T-helper 17 cell (primary cell): ENCODE results near the gene CPE. TPM values are rescaled to one million over a fixed set of nuclear protein-coding genes. Genes with fewer than 3 reads are reported as not detected.

Experiments
- ATAC-seq: fragments of 150-1000 bp; cut with Tn5 transposase; 2 replicates; pipeline ENCODE4 v1.10.0; 2021; ENCODE audit warnings: mild to moderate bottlenecking, moderate library complexity
- DNase-seq, 3 donors: peaks; one replicate each; pipeline versions ENCODE4 v3.0.0 to v3.0.0-alpha.2; 2020 to 2021
- H3K9me3 ChIP-seq: one replicate; pipeline ENCODE4 v1.7.0; 2013; ENCODE audit warnings: low read length, mild to moderate bottlenecking; ENCODE audit not compliant: control insufficient read depth, poor library complexity, severe bottlenecking
- H3K27ac Mint-ChIP-seq: one replicate; pipeline ENCODE4 v1.8.0; 2022; ENCODE audit warnings: mild to moderate bottlenecking, moderate library complexity, mixed read lengths
- H3K27me3 Mint-ChIP-seq: one replicate; pipeline ENCODE4 v1.8.0; 2022; ENCODE audit warnings: mixed read lengths
- H3K36me3 Mint-ChIP-seq: one replicate; pipeline ENCODE4 v1.8.0; 2022; ENCODE audit warnings: low read depth, mixed read lengths
- H3K4me1 Mint-ChIP-seq: one replicate; pipeline ENCODE4 v1.8.0; 2022; ENCODE audit warnings: mild to moderate bottlenecking, mixed read lengths
- H3K4me3 Mint-ChIP-seq: one replicate; pipeline ENCODE4 v1.8.0; 2022; ENCODE audit warnings: mild to moderate bottlenecking, moderate library complexity, mixed read lengths
- total RNA-seq, 4 donors: library from RNA in 2 of 4; stranded (reverse) in 2 of 4; gene quantifications; one replicate each; pipeline ENCODE4 v1.2.3 and lab custom pipeline; 2022 to 2026

CPE gene
- total RNA-seq, 2 donors from 2014 or later: not detected

- Mint-ChIP-seq H3K36me3 (no peaks in the 10 kb centered on the region), H3K4me1 (no peaks in the 10 kb centered on the region), H3K4me3 (no peak overlapping the region), H3K27me3 (peaks cover 28% of the 10 kb centered on the region), H3K27ac (no peak overlapping the region)
- H3K9me3 ChIP-seq: no peaks in the 10 kb centered on the region
- ATAC-seq: no peak
- no peak for DNase-seq
Measured at GRCh38 chr4:165351359-165352130, 27.3 kb upstream of the CPE start.

DNA sequence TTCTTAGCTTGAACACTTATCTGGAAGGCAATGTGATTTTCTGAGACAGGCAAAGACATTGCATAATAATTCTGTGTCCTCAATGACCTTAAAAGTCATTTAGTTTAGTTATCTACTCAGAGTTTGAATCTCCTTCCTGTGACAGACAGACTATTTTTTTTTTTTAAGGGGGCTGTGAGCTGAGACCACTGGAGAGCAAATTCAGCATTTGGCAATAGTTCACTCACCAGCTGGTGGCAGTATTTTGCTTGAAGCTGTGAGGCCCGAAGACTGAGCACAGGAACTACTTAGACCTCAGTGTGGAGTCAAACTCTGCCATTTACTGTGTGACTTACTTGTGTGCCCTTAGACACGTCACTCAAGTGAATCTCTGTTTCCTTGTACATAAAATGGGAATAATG is 22.9 kb upstream of the CPE start:
- ATAC-seq: no peak
- Mint-ChIP-seq H3K36me3 (peaks cover under 1% of the 10 kb centered on the region), H3K4me3 (no peak overlapping the region), H3K4me1 (peaks cover 2% of the 10 kb centered on the region), H3K27ac (no peak overlapping the region), H3K27me3 (peaks cover 60% of the 10 kb centered on the region)
- H3K9me3 ChIP-seq: no peaks in the 10 kb centered on the region
- no peak for DNase-seq

DNA sequence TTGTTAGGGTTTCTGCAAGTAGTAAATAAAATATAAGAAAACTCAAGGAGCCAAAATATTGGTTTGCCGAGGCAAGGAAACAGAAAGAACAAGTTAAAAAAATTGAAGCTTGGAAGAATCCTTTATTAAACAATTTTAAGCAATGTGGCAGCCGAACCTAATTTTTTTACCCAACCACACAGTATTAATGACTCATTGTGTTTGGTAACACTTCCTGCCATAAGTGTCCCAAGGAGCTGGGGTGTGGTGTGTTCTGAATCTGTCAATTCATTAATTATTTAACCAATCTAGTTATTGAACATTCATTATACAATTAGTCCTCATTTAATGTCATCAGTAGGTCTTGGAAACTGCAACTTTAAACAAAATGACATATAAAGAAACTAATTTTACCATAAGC is 19.3 kb upstream of the CPE start:
- DNase-seq: no peak
- no peak for ATAC-seq
- Mint-ChIP-seq H3K27ac (no peak overlapping the region), H3K27me3 (peaks cover 69% of the 10 kb centered on the region), H3K4me3 (no peak overlapping the region), H3K36me3 (peaks cover 8% of the 10 kb centered on the region), H3K4me1 (peaks cover 2% of the 10 kb centered on the region)
- H3K9me3 ChIP-seq: no peaks in the 10 kb centered on the region

DNA sequence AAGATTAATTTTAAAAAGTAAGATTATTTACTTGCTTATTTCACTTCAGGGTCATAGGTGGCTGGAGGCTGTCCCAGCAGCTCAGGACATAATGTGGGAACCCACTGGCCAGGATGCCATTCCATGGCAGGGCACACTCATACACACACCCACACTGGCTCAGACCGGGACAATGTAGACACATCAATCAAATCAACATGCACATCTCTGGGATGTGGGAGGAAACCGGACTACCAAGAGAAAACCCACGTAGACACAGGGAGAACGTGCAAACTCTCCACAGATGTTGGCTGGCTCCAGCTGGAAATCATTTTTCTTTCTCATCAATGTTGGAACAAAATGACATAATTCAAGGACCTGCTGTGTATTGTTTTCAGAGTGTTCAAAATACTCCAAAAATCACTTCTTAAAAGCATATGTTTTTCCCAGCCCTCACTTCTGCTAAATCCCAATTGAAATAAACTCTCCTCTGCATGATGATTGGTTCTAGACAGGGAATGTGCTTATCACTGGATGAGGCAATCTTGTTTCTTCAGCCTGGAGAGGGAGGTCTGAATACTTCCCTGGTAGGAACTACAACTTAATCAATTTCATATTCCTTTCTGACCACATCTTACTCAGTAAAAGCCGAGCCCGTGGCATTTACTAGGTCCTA is 18.6 kb upstream of the CPE start:
- no peak overlapping the region for H3K4me3 Mint-ChIP-seq
- peaks cover 2% of the 10 kb centered on the region for H3K4me1 Mint-ChIP-seq
- peaks cover 68% of the 10 kb centered on the region for H3K27me3 Mint-ChIP-seq
- DNase-seq (no peak), ATAC-seq (no peak)
- no peak overlapping the region for H3K27ac Mint-ChIP-seq
- no peaks in the 10 kb centered on the region for H3K9me3 ChIP-seq
- H3K36me3 Mint-ChIP-seq: peaks cover 8% of the 10 kb centered on the region

DNA sequence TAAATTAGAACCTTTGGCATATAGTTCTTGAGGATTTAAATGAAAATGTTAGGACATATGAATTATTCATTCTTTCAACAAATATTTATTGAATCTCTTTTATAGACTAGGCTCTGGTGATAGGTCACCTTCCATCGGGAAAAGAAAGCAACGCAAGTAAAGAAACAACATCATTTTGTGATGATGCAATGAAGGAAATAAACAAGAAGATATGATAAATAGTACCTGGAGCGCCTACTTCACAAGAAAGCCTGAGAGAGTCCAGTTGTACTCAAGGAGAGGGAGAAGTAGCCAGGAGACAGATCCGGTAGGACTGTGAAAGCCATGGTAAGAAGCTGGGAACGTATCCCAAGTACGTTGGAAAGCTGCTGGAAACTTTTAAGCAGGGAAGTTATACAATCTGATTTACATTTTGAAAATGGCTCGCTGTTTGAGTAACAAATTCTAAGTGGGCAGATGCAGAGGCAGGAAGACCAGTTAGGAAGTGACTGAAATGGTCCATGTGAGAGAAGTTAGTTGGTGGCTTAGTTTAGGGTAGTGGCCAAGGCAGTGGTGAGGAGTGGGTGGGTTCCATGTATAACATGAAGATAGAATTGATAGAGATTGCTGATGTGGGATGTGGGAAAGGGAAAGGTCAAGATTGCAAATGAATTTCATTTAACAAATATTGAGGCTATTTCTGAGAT is 17.7 kb upstream of the CPE start:
- no peaks in the 10 kb centered on the region for H3K9me3 ChIP-seq
- H3K27ac Mint-ChIP-seq: no peak overlapping the region
- peaks cover 58% of the 10 kb centered on the region for H3K27me3 Mint-ChIP-seq
- H3K36me3 Mint-ChIP-seq: peaks cover 8% of the 10 kb centered on the region
- ATAC-seq (no peak), DNase-seq (no peak)
- H3K4me1 Mint-ChIP-seq: peaks cover 2% of the 10 kb centered on the region
- H3K4me3 Mint-ChIP-seq: no peak overlapping the region

GRCh38 chr4:165361810-165362209 is 17.0 kb upstream of the CPE start:
- Mint-ChIP-seq H3K27me3 (peaks cover 58% of the 10 kb centered on the region), H3K36me3 (peaks cover 8% of the 10 kb centered on the region), H3K4me1 (peaks cover 2% of the 10 kb centered on the region), H3K4me3 (no peak overlapping the region), H3K27ac (no peak overlapping the region)
- DNase-seq (no peak), ATAC-seq (no peak)
- H3K9me3 ChIP-seq: no peaks in the 10 kb centered on the region

DNA sequence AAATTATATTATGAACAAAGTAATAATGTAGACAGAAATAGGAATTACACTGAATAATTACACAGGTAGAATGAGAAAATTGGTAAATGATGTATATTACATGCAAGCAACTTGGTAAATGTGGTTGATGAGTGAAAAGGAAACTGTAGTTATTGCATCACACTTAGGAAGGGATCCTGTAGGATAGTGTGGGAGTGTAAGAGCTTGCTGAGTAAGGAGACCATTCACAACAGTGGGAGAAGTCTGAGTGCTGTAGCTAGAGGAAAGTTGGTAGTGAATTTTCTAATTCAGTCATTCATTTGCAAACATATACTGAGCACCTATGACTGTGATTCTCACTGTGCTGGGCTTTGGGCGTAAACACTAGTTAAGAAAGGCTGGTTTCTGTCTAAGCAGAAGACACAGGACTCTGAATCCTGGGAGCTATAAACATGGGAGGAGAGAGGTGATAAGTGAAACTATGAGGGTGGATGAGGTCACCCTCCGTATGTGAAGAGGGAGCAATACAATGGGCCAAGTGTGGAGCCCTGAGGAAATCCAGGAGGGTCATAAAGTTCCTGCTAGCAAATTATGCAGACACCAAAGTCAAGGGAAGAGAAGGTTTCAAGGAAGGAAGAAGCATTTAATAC is 14.2 kb upstream of the CPE start:
- ATAC-seq: no peak
- H3K4me1 Mint-ChIP-seq: no peaks in the 10 kb centered on the region
- H3K9me3 ChIP-seq: no peaks in the 10 kb centered on the region

DNA sequence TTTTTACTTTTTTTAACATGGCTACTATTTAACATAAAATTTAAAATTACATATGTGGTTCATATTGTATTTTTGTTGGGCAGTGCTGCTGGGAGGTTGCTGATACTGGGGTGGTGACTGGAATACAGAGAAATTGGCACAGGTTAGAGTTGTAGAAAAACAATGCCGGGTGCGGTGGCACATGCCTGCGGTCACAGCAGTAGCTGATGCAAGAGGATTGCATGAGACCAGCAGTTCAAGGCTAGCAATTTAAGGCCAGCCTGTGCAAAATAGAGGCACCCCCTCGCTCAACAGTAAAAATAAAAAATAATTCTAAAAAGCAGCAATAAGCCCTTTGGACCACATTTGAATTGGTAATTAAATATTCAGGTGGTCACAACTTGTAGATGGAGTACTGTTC is 11.8 kb upstream of the CPE start:
- Mint-ChIP-seq H3K36me3 (peaks cover 3% of the 10 kb centered on the region), H3K4me3 (no peak overlapping the region), H3K27ac (no peak overlapping the region), H3K27me3 (peaks cover 14% of the 10 kb centered on the region), H3K4me1 (no peaks in the 10 kb centered on the region)
- H3K9me3 ChIP-seq: no peaks in the 10 kb centered on the region
- DNase-seq (no peak), ATAC-seq (no peak)

More for the DNA sequence above, 14.2 kb upstream of the CPE start:
- H3K36me3 Mint-ChIP-seq: peaks cover 8% of the 10 kb centered on the region
- DNase-seq: no peak
- peaks cover 37% of the 10 kb centered on the region for H3K27me3 Mint-ChIP-seq
- H3K4me3 Mint-ChIP-seq: no peak overlapping the region
- H3K27ac Mint-ChIP-seq: no peak overlapping the region

DNA sequence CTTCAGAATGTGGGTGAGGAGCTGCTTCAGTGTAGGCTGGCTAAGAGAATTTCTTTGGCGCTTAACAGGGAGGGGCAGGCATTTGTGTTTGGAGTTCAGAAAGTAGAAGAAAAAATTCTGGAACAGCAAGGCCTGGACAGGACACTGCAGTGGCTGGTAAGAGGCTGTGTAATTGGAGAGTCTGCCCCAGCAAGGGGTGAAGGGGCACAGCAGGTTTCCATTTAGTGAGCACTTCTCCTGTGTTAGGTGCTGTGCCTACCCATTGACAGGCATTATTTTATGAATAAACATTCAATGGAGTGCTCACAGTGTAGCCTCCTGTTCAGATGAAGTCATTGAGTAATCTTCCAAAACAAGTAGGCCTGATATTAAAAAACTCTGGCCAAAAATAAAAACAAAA is 10.7 kb upstream of the CPE start:
- DNase-seq (no peak), ATAC-seq (no peak)
- Mint-ChIP-seq H3K27me3 (peaks cover 7% of the 10 kb centered on the region), H3K4me3 (no peak overlapping the region), H3K27ac (no peak overlapping the region), H3K36me3 (no peaks in the 10 kb centered on the region), H3K4me1 (no peaks in the 10 kb centered on the region)
- no peaks in the 10 kb centered on the region for H3K9me3 ChIP-seq

- Mint-ChIP-seq H3K36me3 (no peaks in the 10 kb centered on the region), H3K4me3 (no peak overlapping the region), H3K27ac (no peak overlapping the region), H3K27me3 (peaks cover 3% of the 10 kb centered on the region), H3K4me1 (no peaks in the 10 kb centered on the region)
- H3K9me3 ChIP-seq: no peaks in the 10 kb centered on the region
- ATAC-seq (no peak), DNase-seq (no peak)
Measured at GRCh38 chr4:165368567-165368966, 10.2 kb upstream of the CPE start.

- no peak for ATAC-seq
- Mint-ChIP-seq H3K4me1 (no peaks in the 10 kb centered on the region), H3K27ac (no peak overlapping the region), H3K36me3 (no peaks in the 10 kb centered on the region), H3K4me3 (no peak overlapping the region), H3K27me3 (no peaks in the 10 kb centered on the region)
- no peak for DNase-seq
- no peaks in the 10 kb centered on the region for H3K9me3 ChIP-seq
Measured at GRCh38 chr4:165369522-165369921, 9.3 kb upstream of the CPE start.

GRCh38 chr4:165370530-165370929 is 8.3 kb upstream of the CPE start:
- Mint-ChIP-seq H3K4me3 (no peak overlapping the region), H3K27me3 (peaks cover 5% of the 10 kb centered on the region), H3K4me1 (no peaks in the 10 kb centered on the region), H3K27ac (no peak overlapping the region), H3K36me3 (no peaks in the 10 kb centered on the region)
- ATAC-seq: no peak
- no peaks in the 10 kb centered on the region for H3K9me3 ChIP-seq
- DNase-seq: no peak

DNA sequence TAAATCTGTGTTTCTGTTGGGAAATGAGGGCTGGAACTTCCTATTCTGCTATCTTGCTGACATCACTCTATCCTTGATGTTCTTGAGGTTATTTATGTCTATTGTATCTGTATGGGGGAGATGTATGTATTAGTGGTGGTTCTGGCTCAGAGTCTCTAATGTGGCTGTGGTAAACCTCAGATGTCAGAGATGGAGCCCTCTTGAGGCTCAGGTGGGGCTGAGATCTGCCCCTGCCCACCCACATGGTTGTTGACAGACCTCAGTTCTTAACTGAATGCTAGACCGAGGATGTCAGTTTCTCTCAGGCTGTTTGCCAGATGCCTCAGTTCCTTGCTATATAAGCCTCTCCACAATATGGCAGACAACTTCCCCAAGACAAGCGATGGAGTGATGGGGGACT is 3.3 kb upstream of the CPE start:
- Mint-ChIP-seq H3K36me3 (no peaks in the 10 kb centered on the region), H3K27me3 (peaks cover 39% of the 10 kb centered on the region), H3K4me3 (no peak overlapping the region), H3K4me1 (peaks cover 5% of the 10 kb centered on the region), H3K27ac (no peak overlapping the region)
- DNase-seq (no peak), ATAC-seq (no peak)
- H3K9me3 ChIP-seq: no peaks in the 10 kb centered on the region
